CD4-positive, alpha-beta memory T cell (primary cell): ENCODE results near the gene MYO6. TPM values are rescaled to one million over a fixed set of nuclear protein-coding genes. Genes with fewer than 3 reads are reported as not detected.

Source experiments
- CTCF ChIA-PET: fragments of 350-600 bp; sonication (Branson Sonifier 250); formaldehyde crosslinking; loops from one replicate; lab custom pipeline; 2021; ENCODE audit warnings: inconsistent platforms; ENCODE audit not compliant: partially characterized antibody; lab: Charles Lee
- POLR2A ChIA-PET: fragments of 350-600 bp; sonication (Branson Sonifier 250); formaldehyde crosslinking; loops from one replicate; lab custom pipeline; 2021; ENCODE audit not compliant: partially characterized antibody; lab: Charles Lee
- DNase-seq, 5 donors: peaks; one replicate each; pipeline versions ENCODE4 v3.0.0 to v3.0.0-alpha.2; 2020 to 2022; ENCODE audit warnings: mixed read lengths in 1 of 5
- H3K27ac ChIP-seq: one replicate; pipeline ENCODE4 v1.7.0; 2013; ENCODE audit warnings: low read depth, low read length
- H3K27me3 ChIP-seq: 2 replicates; pipeline ENCODE4 v1.7.0; 2013; ENCODE audit warnings: mild to moderate bottlenecking, low read length, moderate library complexity; ENCODE audit not compliant: insufficient read depth
- H3K36me3 ChIP-seq: 2 replicates; pipeline ENCODE4 v1.7.0; 2013; ENCODE audit warnings: mild to moderate bottlenecking, low read length, moderate library complexity; ENCODE audit not compliant: insufficient read depth
- H3K4me1 ChIP-seq: 2 replicates; pipeline ENCODE4 v1.7.0; 2013; ENCODE audit warnings: mild to moderate bottlenecking, low read length, moderate library complexity; ENCODE audit not compliant: insufficient read depth
- H3K4me3 ChIP-seq, 2 donors: one replicate each; pipeline ENCODE4 v1.7.0; 2013; ENCODE audit warnings: low read length in 2 of 2, mild to moderate bottlenecking in 1 of 2
- H3K9me3 ChIP-seq, 2 donors: one replicate each; pipeline ENCODE4 v1.7.0; 2013; ENCODE audit warnings: low read length in 2 of 2, control low read depth in 1 of 2; ENCODE audit not compliant: control insufficient read depth in 1 of 2
- H3K27ac Mint-ChIP-seq, 7 donors: one replicate each; pipeline ENCODE4 v1.8.0; 2020 to 2021; ENCODE audit warnings: mixed read lengths in 7 of 7, mild to moderate bottlenecking in 6 of 7, inconsistent platforms in 3 of 7, moderate library complexity in 3 of 7
- H3K27me3 Mint-ChIP-seq, 2 donors: one replicate each; pipeline ENCODE4 v1.8.0; 2020 to 2021; ENCODE audit warnings: mixed read lengths in 2 of 2
- H3K36me3 Mint-ChIP-seq, 2 donors: one replicate each; pipeline ENCODE4 v1.8.0; 2020 to 2021; ENCODE audit warnings: mixed read lengths in 2 of 2, inconsistent platforms in 1 of 2, mild to moderate bottlenecking in 1 of 2
- H3K4me1 Mint-ChIP-seq, 4 donors: one replicate each; pipeline ENCODE4 v1.8.0; 2020 to 2021; ENCODE audit warnings: mixed read lengths in 4 of 4, mild to moderate bottlenecking in 1 of 4
- H3K4me3 Mint-ChIP-seq, 8 donors: one replicate each; pipeline ENCODE4 v1.8.0; 2020 to 2021; ENCODE audit warnings: mixed read lengths in 8 of 8, mild to moderate bottlenecking in 7 of 8, moderate library complexity in 6 of 8, inconsistent platforms in 3 of 8
- H3K9me3 Mint-ChIP-seq, 8 donors: one replicate each; pipeline ENCODE4 v1.8.0; 2020 to 2021; ENCODE audit warnings: mixed read lengths in 8 of 8, mild to moderate bottlenecking in 5 of 8, inconsistent platforms in 3 of 8, moderate library complexity in 1 of 8
- intact Hi-C: fragments of 100-400 bp; cut with micrococcal nuclease; formaldehyde crosslinking; loops from one replicate; pipeline ENCODE4 v1.15.1; 2023
- polyA plus RNA-seq, 2 donors: library from polyadenylated mRNA; unstranded; fragments of 300-500 nt; fragmentation: Illumina TruSeq; gene quantifications; one replicate each; pipeline ENCODE4 v1.2.3, GENCODE V29; 2021
- total RNA-seq, 2 experiments: library from RNA; stranded (reverse); gene quantifications; one replicate each; pipeline ENCODE4 v1.2.3, GENCODE V29; 2021

The MYO6 gene
- total and polyA plus RNA-seq, 4 experiments from 2014 or later: 3.3 to 5.7 (median 4.3) TPM

DNA sequence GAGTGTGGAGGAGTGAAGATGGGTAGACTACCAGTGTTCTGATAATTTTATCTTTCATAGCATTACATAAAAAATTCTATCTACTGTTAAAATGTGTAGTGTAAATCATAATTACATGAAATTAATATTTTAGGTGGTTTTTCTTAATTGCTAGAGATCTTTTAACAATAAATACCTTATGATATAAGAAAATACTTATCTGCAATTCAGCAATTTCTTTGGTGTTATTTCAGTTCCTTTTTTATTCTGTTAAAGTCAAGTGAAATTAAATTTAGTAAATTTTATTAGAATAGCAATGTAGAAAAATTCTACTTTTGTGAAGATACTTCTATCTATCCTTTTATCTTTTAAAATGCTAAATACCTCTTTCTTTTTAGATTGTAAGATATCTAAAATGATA is 219.1 kb downstream of the MYO6 start:
- Histone ChIP-seq H3K4me1 (no peaks in the 10 kb centered on the region), H3K4me3 (no peak overlapping the region), H3K27ac (no peak overlapping the region), H3K27me3 (no peaks in the 10 kb centered on the region), H3K36me3 (no peaks in the 10 kb centered on the region), H3K9me3 (no peaks in the 10 kb centered on the region)
- H3K4me3 Mint-ChIP-seq: no peak overlapping the region
- intact Hi-C loops: no loop called here
- no peaks in the 10 kb centered on the region for H3K4me1 Mint-ChIP-seq
- ChIA-PET POLR2A (no interaction called here), CTCF (no interaction called here)
- peaks cover 0 to 2% (median 0%) of the 10 kb centered on the region in 8 donors for H3K9me3 Mint-ChIP-seq
- H3K36me3 Mint-ChIP-seq: no peaks in the 10 kb centered on the region
- H3K27me3 Mint-ChIP-seq: peaks cover 1 to 2% of the 10 kb centered on the region in 2 donors
- no peak overlapping the region for H3K27ac Mint-ChIP-seq
- DNase-seq: no peak

Other genes starting within 250 kb of the MYO6 start
- gene SENP6, start 147.4 kb upstream of the MYO6 start, total RNA-seq: 100 to 1,000 TPM; 131 to 134 TPM
- gene SENP6, start 147.4 kb upstream of the MYO6 start, polyA plus RNA-seq: 10 to 100 TPM; 36.2 to 70.5 TPM